ENCODE data around the gene NMT2. TPM values are rescaled to one million over a fixed set of nuclear protein-coding genes. Genes with fewer than 3 reads are reported as not detected.

NMT2 gene
- polyA plus RNA-seq, 3 donors: 0.35 to 1.1 (median 0.36) TPM

- DNase-seq: no peak
- Histone ChIP-seq H3K9me3 (replicated peaks in 1 of 2; ENCODE audit: control insufficient read depth in 1 of 2, insufficient read depth in 1 of 2, low read length in 2 of 2) (no peaks in the 10 kb centered on the region), H3K4me2 (replicated peaks; ENCODE audit: extremely low read depth, low read length, poor library complexity, severe bottlenecking) (no peak overlapping the region), H3K4me3 (replicated peaks in 1 of 3; ENCODE audit: low read depth in 2 of 3, low read length in 3 of 3) (no peak overlapping the region), H3K79me2 (ENCODE audit: insufficient read depth, low read length) (no peaks in the 10 kb centered on the region), H4K20me1 (ENCODE audit: insufficient read depth, low read length) (no peaks in the 10 kb centered on the region), H2AFZ (ENCODE audit: insufficient read depth, low read depth, low read length, poor library complexity, severe bottlenecking) (peak overlapping the region; percentile 14), H3K4me1 (ENCODE audit: control insufficient read depth in 1 of 2, insufficient read depth in 2 of 2, low read length in 2 of 2) (peaks cover 16 to 22% of the 10 kb centered on the region in 2 donors), H3K27ac (ENCODE audit: low read depth in 1 of 2, low read length in 2 of 2) (no peak overlapping the region), H3K9ac (ENCODE audit: insufficient read depth, low read length, poor library complexity, severe bottlenecking) (no peak overlapping the region), H3K36me3 (replicated peaks in 1 of 2; ENCODE audit: control insufficient read depth in 1 of 2, insufficient read depth in 2 of 2, low read length in 2 of 2) (no peaks in the 10 kb centered on the region), H3K27me3 (ENCODE audit: control insufficient read depth in 2 of 2, insufficient read depth in 2 of 2, low read length in 2 of 2) (peaks cover 30 to 32% of the 10 kb centered on the region in 2 donors)
- Mint-ChIP-seq H3K9me3 (peaks cover 0 to 9% (median 0%) of the 10 kb centered on the region in 7 donors), H3K27ac (peak overlapping the region in 2 of 7 donors; percentile 50 to 57), H3K4me1 (peaks cover 19% of the 10 kb centered on the region), H3K36me3 (peaks cover 0 to 3% of the 10 kb centered on the region in 2 donors), H3K4me3 (peak overlapping the region in 1 of 2 donors; percentile 66), H3K27me3 (ENCODE audit: low read depth in 3 of 3) (peaks cover 38 to 52% (median 49%) of the 10 kb centered on the region in 3 donors)
- WGBS (ENCODE audit: insufficient coverage): 15% methylated on average over 9 of the region's 16 CpGs
- TF ChIP-seq CTCF (IDR thresholded peaks at IDR 0.05): no peak
- intact Hi-C loops (cut with micrococcal nuclease): loop anchor here (5.0 to 10.0 kb wide), 3 partner anchors 65 to 217 kb away; partner anchors contain the start of genes DCLRE1C (in 1 of the 2) and RPP38 (in 1 of the 2)
Observed at GRCh38 chr10:15169555-15170401, 1.3 kb upstream of the NMT2 start.

DNA sequence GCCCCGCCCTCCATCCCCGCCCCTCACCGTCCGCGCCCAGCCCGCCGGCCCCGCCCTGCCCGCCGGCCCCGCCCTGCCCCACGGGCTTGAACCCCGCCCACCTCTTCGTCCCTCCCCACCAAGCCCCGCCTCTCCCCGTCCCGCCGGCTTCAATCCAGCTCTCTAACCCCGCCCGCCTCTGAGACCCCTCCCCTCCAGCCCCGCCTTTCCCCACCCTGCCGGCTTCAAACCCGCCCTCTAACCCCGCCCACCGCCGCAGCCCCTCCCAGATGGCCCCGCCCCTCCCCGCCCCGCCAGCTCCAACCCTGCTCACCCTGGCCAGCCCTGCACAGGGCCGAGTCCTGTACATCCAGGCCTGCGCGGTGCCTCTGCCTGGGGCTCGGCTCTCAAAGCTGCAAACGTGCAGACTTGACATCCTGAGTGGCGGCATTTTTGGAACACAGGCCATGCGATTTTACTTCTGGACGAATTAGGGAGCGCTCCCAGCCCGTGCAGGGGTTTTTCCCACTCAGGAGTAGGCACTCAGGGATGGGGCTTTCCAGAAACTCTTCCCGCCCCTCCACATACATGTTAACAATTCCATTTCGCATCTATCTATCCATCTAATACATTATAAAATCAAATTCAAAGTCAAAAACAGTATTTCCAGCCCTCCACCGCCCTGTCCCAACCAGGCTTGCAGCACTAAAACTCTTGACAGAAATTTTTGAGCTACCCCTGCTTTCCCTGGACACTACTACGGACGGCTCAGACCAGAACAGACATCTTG, 477 bp upstream of the NMT2 start:
- H3K79me2 ChIP-seq (ENCODE audit: insufficient read depth, low read length): no peaks in the 10 kb centered on the region
- H3K9me3 Mint-ChIP-seq: peaks cover 0 to 9% (median 0%) of the 10 kb centered on the region in 7 donors
- H3K27ac Mint-ChIP-seq: peak overlapping the region in 2 of 7 donors; percentile 50 to 57
- DNase-seq: peak; percentile 88 to 95 (median 91)
- H3K27ac ChIP-seq (ENCODE audit: low read depth in 1 of 2, low read length in 2 of 2): no peak overlapping the region
- peaks cover 38 to 48% (median 46%) of the 10 kb centered on the region in 3 donors for H3K27me3 Mint-ChIP-seq (ENCODE audit: low read depth in 3 of 3)
- H3K4me3 ChIP-seq (replicated peaks in 1 of 3; ENCODE audit: low read depth in 2 of 3, low read length in 3 of 3): peak overlapping the region in 1 of 3 experiments; percentile 45
- peaks cover 16 to 22% of the 10 kb centered on the region in 2 donors for H3K4me1 ChIP-seq (ENCODE audit: control insufficient read depth in 1 of 2, insufficient read depth in 2 of 2, low read length in 2 of 2)
- H3K9ac ChIP-seq (ENCODE audit: insufficient read depth, low read length, poor library complexity, severe bottlenecking): no peak overlapping the region
- no peaks in the 10 kb centered on the region for H3K9me3 ChIP-seq (replicated peaks in 1 of 2; ENCODE audit: control insufficient read depth in 1 of 2, insufficient read depth in 1 of 2, low read length in 2 of 2)
- no peaks in the 10 kb centered on the region for H4K20me1 ChIP-seq (ENCODE audit: insufficient read depth, low read length)
- no peaks in the 10 kb centered on the region for H3K36me3 ChIP-seq (replicated peaks in 1 of 2; ENCODE audit: control insufficient read depth in 1 of 2, insufficient read depth in 2 of 2, low read length in 2 of 2)
- peak overlapping the region; percentile 49 to 62 for H3K4me3 Mint-ChIP-seq
- WGBS (ENCODE audit: insufficient coverage): 22% methylated on average over 20 of the region's 44 CpGs
- H3K4me1 Mint-ChIP-seq: peaks cover 19% of the 10 kb centered on the region
- no peak for TF ChIP-seq CTCF (IDR thresholded peaks at IDR 0.05)
- intact Hi-C loops (cut with micrococcal nuclease): loop anchor here (5.0 to 10.0 kb wide), 3 partner anchors 64 to 217 kb away; partner anchors contain the start of genes DCLRE1C (in 1 of the 2) and RPP38 (in 1 of the 2)
- H3K4me2 ChIP-seq (replicated peaks; ENCODE audit: extremely low read depth, low read length, poor library complexity, severe bottlenecking): peak overlapping the region; percentile 51
- H3K27me3 ChIP-seq (ENCODE audit: control insufficient read depth in 2 of 2, insufficient read depth in 2 of 2, low read length in 2 of 2): peaks cover 30 to 32% of the 10 kb centered on the region in 2 donors
- H2AFZ ChIP-seq (ENCODE audit: insufficient read depth, low read depth, low read length, poor library complexity, severe bottlenecking): peak overlapping the region; percentile 24
- peaks cover 0 to 3% of the 10 kb centered on the region in 2 donors for H3K36me3 Mint-ChIP-seq
